ENCODE data around the gene LY6G5B. TPM values are rescaled to one million over a fixed set of nuclear protein-coding genes. Genes with fewer than 3 reads are reported as not detected.
A peak's percentile ranks its signal among the peaks of the same experiment; 100 is the strongest.

Gene LY6G5B
- total RNA-seq, 1 donor: 9.8 TPM

GRCh38 chr6:31665501-31666336 is 4.1 kb upstream of the LY6G5B start, which contains the start of gene CSNK2B:
TSS of gene CSNK2B (plus strand) at chr6:31666080. CDS start at chr6:31666832, 752 bp downstream.
- H3K27me3 ChIP-seq (ENCODE audit: insufficient read depth, low read length): no peaks in the 10 kb centered on the region
- H3K4me1 ChIP-seq (ENCODE audit: insufficient read depth, low read length): peaks cover 61% of the 10 kb centered on the region
- H3K9me3 ChIP-seq (ENCODE audit: low read depth, low read length): no peaks in the 10 kb centered on the region
- peak within 1 kb of the TSS; percentile 86 for H3K4me3 ChIP-seq (ENCODE audit: low read length)

GRCh38 chr6:31666337-31666965 is 3.3 kb upstream of the LY6G5B start:
- Histone ChIP-seq H3K27me3 (ENCODE audit: insufficient read depth, low read length) (no peaks in the 10 kb centered on the region), H3K9me3 (ENCODE audit: low read depth, low read length) (no peaks in the 10 kb centered on the region), H3K4me3 (ENCODE audit: low read length) (peak overlapping the region; percentile 86), H3K4me1 (ENCODE audit: insufficient read depth, low read length) (peaks cover 53% of the 10 kb centered on the region)

- Histone ChIP-seq H3K27me3 (ENCODE audit: insufficient read depth, low read length) (no peaks in the 10 kb centered on the region), H3K9me3 (ENCODE audit: low read depth, low read length) (no peaks in the 10 kb centered on the region), H3K4me1 (ENCODE audit: insufficient read depth, low read length) (peaks cover 20% of the 10 kb centered on the region), H3K4me3 (ENCODE audit: low read length) (no peak overlapping the region)
These were observed 6.6 kb downstream of the LY6G5B start for GRCh38 chr6:31676322-31676903.

- no peak overlapping the region for H3K4me3 ChIP-seq (ENCODE audit: low read length)
- H3K27me3 ChIP-seq (ENCODE audit: insufficient read depth, low read length): no peaks in the 10 kb centered on the region
- H3K9me3 ChIP-seq (ENCODE audit: low read depth, low read length): no peaks in the 10 kb centered on the region
- peaks cover 24% of the 10 kb centered on the region for H3K4me1 ChIP-seq (ENCODE audit: insufficient read depth, low read length)
These were observed 7.1 kb downstream of the LY6G5B start for GRCh38 chr6:31676904-31677303.

- Histone ChIP-seq H3K27me3 (ENCODE audit: insufficient read depth, low read length) (no peaks in the 10 kb centered on the region), H3K4me1 (ENCODE audit: insufficient read depth, low read length) (peaks cover 24% of the 10 kb centered on the region)
These were observed 8.2 kb downstream of the LY6G5B start for GRCh38 chr6:31677955-31678354.

GRCh38 chr6:31680226-31681134 is 10.7 kb downstream of the LY6G5B start, which contains the start of gene LY6G5C:
TSS of gene LY6G5C (minus strand) at chr6:31681067. CDS start at chr6:31680373, 694 bp downstream.
- H3K4me1 ChIP-seq (ENCODE audit: insufficient read depth, low read length): peaks cover 28% of the 10 kb centered on the region
- no peaks in the 10 kb centered on the region for H3K9me3 ChIP-seq (ENCODE audit: low read depth, low read length)
- peak within 1 kb of the TSS; percentile 45 for H3K4me3 ChIP-seq (ENCODE audit: low read length)
- H3K27me3 ChIP-seq (ENCODE audit: insufficient read depth, low read length): no peaks in the 10 kb centered on the region

More at GRCh38 chr6:31677955-31678354, 8.2 kb downstream of the LY6G5B start:
- Histone ChIP-seq H3K9me3 (ENCODE audit: low read depth, low read length) (no peaks in the 10 kb centered on the region), H3K4me3 (ENCODE audit: low read length) (no peak overlapping the region)

GRCh38 chr6:31681135-31681671 is 11.4 kb downstream of the LY6G5B start:
- Histone ChIP-seq H3K4me1 (ENCODE audit: insufficient read depth, low read length) (peaks cover 27% of the 10 kb centered on the region), H3K27me3 (ENCODE audit: insufficient read depth, low read length) (no peaks in the 10 kb centered on the region), H3K4me3 (ENCODE audit: low read length) (peak overlapping the region; percentile 45), H3K9me3 (ENCODE audit: low read depth, low read length) (no peaks in the 10 kb centered on the region)

GRCh38 chr6:31683591-31683990 is 13.8 kb downstream of the LY6G5B start:
- Histone ChIP-seq H3K27me3 (ENCODE audit: insufficient read depth, low read length) (no peaks in the 10 kb centered on the region), H3K4me3 (ENCODE audit: low read length) (no peak overlapping the region), H3K9me3 (ENCODE audit: low read depth, low read length) (no peaks in the 10 kb centered on the region), H3K4me1 (ENCODE audit: insufficient read depth, low read length) (peaks cover 21% of the 10 kb centered on the region)

GRCh38 chr6:31686483-31686882 is 16.7 kb downstream of the LY6G5B start:
- Histone ChIP-seq H3K9me3 (ENCODE audit: low read depth, low read length) (no peaks in the 10 kb centered on the region), H3K4me3 (ENCODE audit: low read length) (no peak overlapping the region), H3K4me1 (ENCODE audit: insufficient read depth, low read length) (peaks cover 19% of the 10 kb centered on the region), H3K27me3 (ENCODE audit: insufficient read depth, low read length) (no peaks in the 10 kb centered on the region)

- H3K4me1 ChIP-seq (ENCODE audit: insufficient read depth, low read length): peaks cover 16% of the 10 kb centered on the region
- H3K4me3 ChIP-seq (ENCODE audit: low read length): no peak overlapping the region
- no peaks in the 10 kb centered on the region for H3K27me3 ChIP-seq (ENCODE audit: insufficient read depth, low read length)
- no peaks in the 10 kb centered on the region for H3K9me3 ChIP-seq (ENCODE audit: low read depth, low read length)
These were observed 17.5 kb downstream of the LY6G5B start for GRCh38 chr6:31687321-31687720.

- peaks cover 15% of the 10 kb centered on the region for H3K4me1 ChIP-seq (ENCODE audit: insufficient read depth, low read length)
- H3K9me3 ChIP-seq (ENCODE audit: low read depth, low read length): no peaks in the 10 kb centered on the region
- no peaks in the 10 kb centered on the region for H3K27me3 ChIP-seq (ENCODE audit: insufficient read depth, low read length)
- H3K4me3 ChIP-seq (ENCODE audit: low read length): no peak overlapping the region
These were observed 18.3 kb downstream of the LY6G5B start for GRCh38 chr6:31687860-31688693.

- peaks cover 12% of the 10 kb centered on the region for H3K4me1 ChIP-seq (ENCODE audit: insufficient read depth, low read length)
- no peaks in the 10 kb centered on the region for H3K27me3 ChIP-seq (ENCODE audit: insufficient read depth, low read length)
- H3K9me3 ChIP-seq (ENCODE audit: low read depth, low read length): no peaks in the 10 kb centered on the region
- no peak overlapping the region for H3K4me3 ChIP-seq (ENCODE audit: low read length)
These were observed 19.7 kb downstream of the LY6G5B start for GRCh38 chr6:31689249-31690110.
